DMS53 (cell line): ENCODE measurements around the gene UBA6.

Experiments
- DNase-seq: peaks from one replicate; lab custom pipeline; 2025; lab: John Stamatoyannopoulos, UW

The UBA6 gene

DNA sequence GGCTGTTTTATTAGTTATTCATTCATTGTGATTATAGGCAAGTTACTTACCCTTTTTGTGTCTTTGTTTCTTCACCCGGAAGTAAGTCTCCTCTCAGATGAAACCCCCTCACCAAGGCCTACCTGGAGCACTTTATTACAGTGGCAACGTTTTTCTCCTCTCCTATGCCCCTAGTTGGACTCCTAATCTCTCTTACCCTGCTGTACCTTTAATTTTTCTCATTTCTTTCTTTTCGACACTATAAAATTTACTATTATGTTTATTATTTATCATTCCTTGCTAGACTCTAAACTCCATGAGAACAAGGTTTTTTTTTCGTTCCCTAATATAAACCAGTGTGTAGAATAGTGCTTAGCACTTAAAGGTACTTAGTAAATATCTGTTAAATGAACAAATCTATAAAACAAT, 124.9 kb downstream of the UBA6 start:
- DNase-seq, result no peak

- peak; percentile 94 for DNase-seq
These were observed 125.5 kb downstream of the UBA6 start for GRCh38 chr4:67575232-67576058.

GRCh38 chr4:67573193-67573592, 127.8 kb downstream of the UBA6 start:
- peak; percentile 69 for DNase-seq

DNA sequence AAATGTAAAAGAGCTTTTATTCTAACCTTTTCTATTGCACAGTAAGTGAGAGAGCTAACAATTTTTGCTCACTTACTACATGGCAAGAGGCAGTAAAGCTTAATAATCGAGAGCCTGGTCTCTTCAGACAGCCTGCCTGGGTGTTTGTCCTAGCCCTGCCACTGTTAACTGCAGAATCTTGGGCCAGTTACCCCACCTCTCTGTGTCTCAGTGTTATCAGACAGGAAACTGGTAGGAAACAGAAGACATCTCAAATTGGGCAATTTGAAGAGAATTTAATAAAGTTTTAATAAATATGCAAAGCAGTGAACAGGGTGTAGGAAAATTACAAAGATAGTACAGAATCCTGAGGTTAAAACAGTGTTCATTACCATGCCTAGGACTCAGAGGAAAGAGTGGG, 129.0 kb downstream of the UBA6 start:
- DNase-seq, result no peak

DNA sequence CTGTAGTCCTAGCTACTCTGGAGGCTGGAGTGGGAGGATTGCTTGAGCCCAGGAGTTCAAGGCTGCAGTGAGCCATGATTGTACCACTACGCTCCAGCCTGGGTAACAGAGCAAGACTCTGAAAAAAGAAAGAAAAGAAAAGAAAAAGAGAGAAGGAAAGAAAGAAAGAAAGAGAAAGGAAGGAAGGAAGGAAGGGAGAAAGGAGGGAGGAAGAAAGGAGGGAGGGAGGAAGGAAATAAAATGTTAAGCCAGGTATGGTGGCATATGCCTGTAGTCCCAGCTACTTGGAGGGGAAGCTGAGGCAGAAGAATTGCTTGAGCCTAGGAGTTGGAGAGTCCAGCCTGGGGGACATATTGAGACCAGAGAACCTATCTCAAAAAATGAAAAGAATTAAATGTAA, 130.4 kb downstream of the UBA6 start:
- no peak for DNase-seq

- DNase-seq, result peak; percentile 52
These were observed 132.1 kb downstream of the UBA6 start for GRCh38 chr4:67568820-67569219.

DNA sequence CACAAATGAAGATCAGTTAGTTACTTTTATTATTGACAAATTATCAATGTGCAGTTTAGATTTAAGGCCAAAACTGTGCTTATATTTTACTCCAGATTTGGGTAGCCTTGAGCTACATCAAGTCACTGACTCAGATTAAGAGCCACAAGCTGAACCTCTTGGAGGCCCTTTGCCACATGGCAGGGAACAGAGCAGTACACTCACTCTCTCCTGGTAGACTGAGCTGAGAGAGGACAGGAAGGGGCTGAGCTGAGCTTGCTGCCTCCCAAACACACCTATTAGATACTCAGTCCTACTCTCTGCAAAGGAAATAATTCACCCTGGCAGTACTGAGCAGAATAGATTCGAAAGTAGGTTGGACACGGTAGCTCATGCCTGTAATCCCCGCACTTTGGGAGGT, 134.6 kb downstream of the UBA6 start:
- DNase-seq, result no peak

DNA sequence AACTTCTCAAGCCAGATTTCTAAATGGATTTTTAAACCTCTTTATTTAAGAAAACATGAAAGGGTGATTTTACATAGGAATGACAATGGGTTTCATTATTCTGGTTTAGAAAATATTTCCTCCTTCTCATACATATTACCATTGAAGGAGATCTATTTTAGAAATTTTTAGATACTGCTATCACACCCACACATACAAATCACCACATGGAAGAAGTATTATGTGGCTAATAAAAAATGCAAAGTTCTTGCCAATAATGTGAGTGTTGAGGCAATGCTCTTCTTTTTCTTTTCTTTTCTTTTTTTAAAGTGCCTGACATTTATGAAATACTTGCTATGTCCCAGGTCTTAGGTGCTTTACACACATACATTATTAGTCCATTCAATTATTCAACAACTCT, 135.7 kb downstream of the UBA6 start:
- DNase-seq, result no peak
